ENCODE results near the gene SDHB.

DNA sequence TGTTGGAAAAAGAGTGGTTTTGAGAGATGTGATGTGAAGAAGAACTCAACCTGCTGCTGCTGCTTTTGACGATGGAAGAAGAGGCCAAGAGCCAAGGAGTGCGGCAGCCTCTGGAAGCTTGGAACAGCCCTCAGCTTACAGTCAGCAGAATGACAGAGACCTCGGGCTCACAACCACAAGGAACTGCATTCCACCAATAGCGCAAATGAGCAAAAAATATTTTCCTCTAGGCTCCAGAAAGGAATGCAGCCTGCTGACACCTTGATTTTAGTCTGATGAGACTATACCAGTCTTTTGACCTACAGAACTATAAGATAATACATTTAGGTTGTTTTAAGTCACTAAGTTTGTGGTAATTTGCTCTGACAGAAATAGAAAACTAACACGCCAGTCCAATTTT, 10.2 kb downstream of the SDHB start:
- TF ChIP-seq CTCF (IDR thresholded peaks at IDR 0.05; ENCODE audit: low read depth, low read length) (no peak), EZH2phosphoT487 (IDR thresholded peaks at IDR 0.05; ENCODE audit: low read depth) (no peak)

Data from OCI-LY3 (cell line).